GM12878 (cell line): Measurements from ENCODE around the gene GABPB2. TPM values are rescaled to one million over a fixed set of nuclear protein-coding genes. Genes with fewer than 3 reads are reported as not detected.

Experiments
- ATAC-seq: fragments of 200-7000 bp; cut with Tn5 transposase; 3 replicates; pipeline ENCODE4 v1.9.1; 2020; ENCODE audit warnings: mild to moderate bottlenecking, moderate library complexity
- BruUV-seq: library from RNA; stranded (reverse); fragments of 400-500 nt; replicated peaks from 2 replicates; lab custom pipeline; 2021; lab: Mats Ljungman, UMichigan
- CTCF ChIA-PET: fragments of 300-600 bp; sonication (Branson Sonifier 250); formaldehyde crosslinking; extraction: SDS; loops from one replicate; lab custom pipeline; 2021; ENCODE audit warnings: inconsistent platforms; lab: Yijun Ruan, JAX
- POLR2A ChIA-PET: fragments of 350-600 bp; formaldehyde crosslinking; extraction: SDS; loops from one replicate; lab custom pipeline; 2021; ENCODE audit warnings: inconsistent platforms; lab: Charles Lee
- RAD21 ChIA-PET: fragments of 300-600 bp; sonication (Branson Sonifier 250); formaldehyde crosslinking; loops from one replicate; lab custom pipeline; 2023; ENCODE audit warnings: antibody characterized with exemption; ENCODE audit not compliant: unreplicated experiment; lab: Charles Lee
- SMC1A ChIA-PET: fragments of 300-600 bp; sonication (Branson Sonifier 250); formaldehyde crosslinking; loops from one replicate; lab custom pipeline; 2023; ENCODE audit not compliant: unreplicated experiment, uncharacterized antibody; lab: Charles Lee
- DNase-seq: peaks from one replicate; pipeline ENCODE4 v3.0.0-alpha.2; 2011; ENCODE audit warnings: low read depth, low spot score
- FAIRE-seq: peaks from 3 replicates; lab custom pipeline; 2011; peaks lifted over from hg19 to GRCh38; lab: Jason Lieb, UNC
- H2AFZ ChIP-seq: 2 replicates; pipeline ENCODE4 v1.6.0; 2011; ENCODE audit warnings: low read depth, low read length, control low read depth; ENCODE audit not compliant: control insufficient read depth
- H3K27ac ChIP-seq: 2 replicates; pipeline ENCODE4 v1.5.1; 2011; ENCODE audit warnings: control low read depth; ENCODE audit not compliant: control insufficient read depth, insufficient read depth
- H3K27me3 ChIP-seq, 2 experiments: replicated peaks in 1 of 2; 2 replicates each; pipeline versions ENCODE4 v1.6.0 to v1.6.1; 2011; ENCODE audit warnings: low read length in 1 of 2; ENCODE audit not compliant: control insufficient read depth in 2 of 2, insufficient read depth in 2 of 2
- H3K36me3 ChIP-seq, 2 experiments: 2 replicates each; pipeline ENCODE4 v1.5.1; 2011; ENCODE audit warnings: low read length in 1 of 2; ENCODE audit not compliant: control insufficient read depth in 2 of 2, insufficient read depth in 2 of 2
- H3K4me1 ChIP-seq: 2 replicates; pipeline ENCODE4 v1.6.1; 2011; ENCODE audit warnings: mild to moderate bottlenecking, low read length, moderate library complexity, mixed read lengths; ENCODE audit not compliant: control insufficient read depth, insufficient read depth
- H3K4me2 ChIP-seq: 2 replicates; pipeline ENCODE4 v1.6.0; 2011; ENCODE audit warnings: control low read depth; ENCODE audit not compliant: control insufficient read depth, insufficient read depth
- H3K4me3 ChIP-seq: fragments of 200-600 bp; sonication (generic); 2 replicates; pipeline ENCODE4 v1.5.1; 2016
- H3K79me2 ChIP-seq: 2 replicates; pipeline ENCODE4 v1.6.0; 2011; ENCODE audit warnings: low read length; ENCODE audit not compliant: control insufficient read depth, insufficient read depth
- H3K9ac ChIP-seq: 2 replicates; pipeline ENCODE4 v1.8.0; 2011; ENCODE audit warnings: low read length, control low read depth, mixed read lengths; ENCODE audit not compliant: control insufficient read depth, insufficient read depth
- H3K9me3 ChIP-seq: replicated peaks from 3 replicates; pipeline ENCODE4 v1.5.1; 2011; ENCODE audit warnings: mild to moderate bottlenecking, low read length; ENCODE audit not compliant: control insufficient read depth, insufficient read depth
- H4K20me1 ChIP-seq: 2 replicates; pipeline ENCODE4 v1.6.0; 2011; ENCODE audit not compliant: control insufficient read depth, insufficient read depth
- EGR1 ChIP-seq, 2 experiments: IDR thresholded peaks; 1 replicate in 1 of 2; 2 replicates in 1 of 2; pipeline ENCODE4 v1.6.1; 2011 to 2012; ENCODE audit warnings: low read depth in 2 of 2, low read length in 2 of 2, borderline replicate concordance in 1 of 2, mild to moderate bottlenecking in 1 of 2, moderate library complexity in 1 of 2
- FOXM1 ChIP-seq: IDR thresholded peaks from 2 replicates; pipeline ENCODE4 v1.6.1; 2012; ENCODE audit warnings: low read depth, mild to moderate bottlenecking, inconsistent platforms, low read length, moderate library complexity
- MTA2 ChIP-seq: fragments of 450-650 bp; IDR thresholded peaks from 2 replicates; pipeline ENCODE4 v1.6.1; 2016; ENCODE audit warnings: low read depth, mild to moderate bottlenecking, moderate library complexity
- SIX5 ChIP-seq: IDR thresholded peaks from 2 replicates; pipeline ENCODE4 v1.6.1; 2011; ENCODE audit warnings: mild to moderate bottlenecking, low read depth, low read length, moderate library complexity; ENCODE audit not compliant: severe bottlenecking
- SMAD1 ChIP-seq: fragments of 450-650 bp; IDR thresholded peaks from 2 replicates; pipeline ENCODE4 v1.6.1; 2018; ENCODE audit warnings: mild to moderate bottlenecking, low read depth; ENCODE audit not compliant: partially characterized antibody
- ZNF217 ChIP-seq: fragments of 450-650 bp; IDR thresholded peaks from 2 replicates; pipeline ENCODE4 v1.6.1; 2017; ENCODE audit warnings: antibody characterized with exemption, mild to moderate bottlenecking
- WGBS: methylation state at CpG from one replicate; pipeline ENCODE4 v1.1.6; 2016; ENCODE audit warnings: low lambda C conversion rate; ENCODE audit not compliant: insufficient replicate concordance, insufficient coverage; ENCODE audit errors: missing lambda C conversion rate; 5-methylcytosine and 5-hydroxymethylcytosine counted together
- in situ Hi-C: fragments of 300-500 bp; cut with MboI; formaldehyde crosslinking; loops from 9 replicates; pipeline ENCODE4 v1.14.3; 2018; ENCODE audit warnings: mixed read lengths
- intact Hi-C: fragments of 100-400 bp; cut with micrococcal nuclease; formaldehyde crosslinking; loops from one replicate; pipeline ENCODE4 v1.14.2; 2022; ENCODE audit not compliant: unreplicated experiment
- polyA plus RNA-seq, 11 experiments: library from polyadenylated mRNA; depleted of rRNA in 4 of 11; unstranded in 6 of 11; stranded (reverse) in 5 of 11; fragments of >200 nt; fragmentation: Nextera tagmentation in 4 of 11; fragmentation: Illumina TruSeq in 1 of 11; extraction: Ambion mirVana in 4 of 11; extraction: Trizol in 1 of 11; gene quantifications; 1 replicate in 1 of 11; 2 replicates in 10 of 11; pipeline versions ENCODE4 v1.2.1 to v1.2.3, GENCODE V29; 2011 to 2016; ENCODE audit warnings: inconsistent platforms in 2 of 11, missing spikeins in 2 of 11, low read depth in 1 of 11
- total RNA-seq, 4 experiments: library from RNA; depleted of rRNA in 3 of 4; stranded (reverse); fragments of >200 nt in 3 of 4; fragmentation: Illumina TruSeq in 1 of 4; extraction: Trizol in 1 of 4; gene quantifications; 2 replicates each; pipeline versions ENCODE4 v1.2.1 to v1.2.3, GENCODE V29; 2013 to 2021
- TF ChIP-seq, protein P1 (sequence below): fragments of 450-650 bp; formaldehyde crosslinking; IDR thresholded peaks from 2 replicates; pipeline ENCODE4 v1.4.0; 2022; ENCODE audit warnings: mild to moderate bottlenecking, moderate library complexity
- TF ChIP-seq, protein P2 (sequence below): IDR thresholded peaks from 2 replicates; pipeline ENCODE4 v1.6.1; 2011; ENCODE audit warnings: borderline replicate concordance, low read depth, mild to moderate bottlenecking, moderate library complexity, mixed read lengths, low read length; ENCODE audit not compliant: insufficient read depth; ENCODE audit errors: extremely low read length
- TF ChIP-seq, protein P3 (sequence below): fragments of 450-650 bp; IDR thresholded peaks from 2 replicates; pipeline ENCODE4 v1.6.1; 2016; ENCODE audit warnings: mild to moderate bottlenecking, moderate library complexity, borderline replicate concordance
- TF ChIP-seq, protein P4 (sequence below), 3 experiments: IDR thresholded peaks in 2 of 3; conservative IDR thresholded peaks in 1 of 3; 2 replicates each; pipeline ENCODE4 v1.5.1; 2011; ENCODE audit warnings: low read depth in 3 of 3, low read length in 3 of 3, mild to moderate bottlenecking in 3 of 3, control low read depth in 2 of 3, moderate library complexity in 2 of 3, inconsistent platforms in 1 of 3, mixed read lengths in 1 of 3; ENCODE audit not compliant: control insufficient read depth in 2 of 3, insufficient read depth in 1 of 3; ENCODE audit errors: extremely low read depth in 1 of 3

Gene GABPB2
- total and polyA plus RNA-seq, 10 of the 15 experiments (the other 5 are each of a cell fraction or from before 2014, with no cell fraction given): 2.3 to 10.5 (median 6.9) TPM

DNA sequence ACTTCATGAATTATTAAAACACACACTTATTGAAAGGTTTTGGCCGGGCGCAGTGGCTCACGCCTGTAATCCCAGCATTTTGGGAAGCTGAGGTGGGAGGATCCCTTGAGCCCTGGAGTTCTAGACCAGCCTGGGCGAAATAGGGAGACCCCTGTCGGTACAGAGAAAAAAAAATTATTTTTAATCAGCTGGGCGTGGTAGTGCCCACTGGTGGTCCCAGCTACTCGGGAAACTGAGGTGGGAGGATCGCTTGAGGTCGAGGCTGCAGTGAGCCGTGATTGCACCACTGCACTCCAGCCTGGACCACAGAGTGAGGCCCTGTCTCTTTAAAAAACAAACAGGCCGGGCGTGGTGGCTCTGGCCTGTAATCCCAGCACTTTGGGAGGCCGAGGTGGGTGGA lies 1.7 kb downstream of the GABPB2 start:
- DNase-seq: no peak
- SMC1A ChIA-PET: interaction anchor here (1.0 to 3.2 kb wide), 3 partner anchors 11 to 27 kb away, joined by 3 to 22 read pairs (median 9); partner anchors contain the start of gene MLLT11
- CTCF ChIA-PET: interaction anchor here (0.6 to 4.2 kb wide), 8 partner anchors 10 to 1078 kb away, joined by 5 to 26 read pairs (median 9); partner anchors contain the start of genes C1orf56, MLLT11 and TNFAIP8L2
- in situ Hi-C loops: no loop called here
- FAIRE-seq: no peak
- no TSS peak for BruUV-seq
- Histone ChIP-seq H3K4me1 (peaks cover 8% of the 10 kb centered on the region), H3K79me2 (peaks cover 10% of the 10 kb centered on the region), H2AFZ (no peak overlapping the region), H3K4me3 (no peak overlapping the region), H3K27me3 (no peaks in the 10 kb centered on the region), H4K20me1 (no peaks in the 10 kb centered on the region), H3K9me3 (no peaks in the 10 kb centered on the region), H3K9ac (no peak overlapping the region), H3K27ac (no peak overlapping the region), H3K4me2 (no peak overlapping the region), H3K36me3 (no peaks in the 10 kb centered on the region)
- intact Hi-C loops: no loop called here
- POLR2A ChIA-PET: interaction anchor here (0.6 to 1.5 kb wide), 4 partner anchors 14 to 84 kb away, joined by 3 to 6 read pairs (median 4); partner anchors contain the start of gene TNFAIP8L2
- no peak for ATAC-seq
- WGBS: 77% methylated on average over 13 of the region's 13 CpGs
- RAD21 ChIA-PET: interaction anchor here (2.6 kb wide), 1 partner anchor 84 kb away, joined by 26 read pairs; the partner anchor contains the start of gene TNFAIP8L2
- TF ChIP-seq SIX5: no peak
- TF ChIP-seq, protein P1, sequence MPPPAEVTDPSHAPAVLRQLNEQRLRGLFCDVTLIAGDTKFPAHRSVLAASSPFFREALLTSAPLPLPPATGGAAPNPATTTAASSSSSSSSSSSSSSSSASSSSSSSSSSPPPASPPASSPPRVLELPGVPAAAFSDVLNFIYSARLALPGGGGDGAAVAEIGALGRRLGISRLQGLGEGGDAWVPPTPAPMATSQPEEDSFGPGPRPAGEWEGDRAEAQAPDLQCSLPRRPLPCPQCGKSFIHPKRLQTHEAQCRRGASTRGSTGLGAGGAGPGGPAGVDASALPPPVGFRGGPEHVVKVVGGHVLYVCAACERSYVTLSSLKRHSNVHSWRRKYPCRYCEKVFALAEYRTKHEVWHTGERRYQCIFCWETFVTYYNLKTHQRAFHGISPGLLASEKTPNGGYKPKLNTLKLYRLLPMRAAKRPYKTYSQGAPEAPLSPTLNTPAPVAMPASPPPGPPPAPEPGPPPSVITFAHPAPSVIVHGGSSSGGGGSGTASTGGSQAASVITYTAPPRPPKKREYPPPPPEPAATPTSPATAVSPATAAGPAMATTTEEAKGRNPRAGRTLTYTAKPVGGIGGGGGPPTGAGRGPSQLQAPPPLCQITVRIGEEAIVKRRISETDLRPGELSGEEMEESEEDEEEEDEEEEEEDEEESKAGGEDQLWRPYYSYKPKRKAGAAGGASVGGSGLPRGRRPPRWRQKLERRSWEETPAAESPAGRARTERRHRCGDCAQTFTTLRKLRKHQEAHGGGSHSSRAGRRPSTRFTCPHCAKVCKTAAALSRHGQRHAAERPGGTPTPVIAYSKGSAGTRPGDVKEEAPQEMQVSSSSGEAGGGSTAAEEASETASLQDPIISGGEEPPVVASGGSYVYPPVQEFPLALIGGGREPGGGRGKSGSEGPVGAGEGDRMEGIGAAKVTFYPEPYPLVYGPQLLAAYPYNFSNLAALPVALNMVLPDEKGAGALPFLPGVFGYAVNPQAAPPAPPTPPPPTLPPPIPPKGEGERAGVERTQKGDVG (CRISPR knock-in tag): no peak
- TF ChIP-seq, protein P2, sequence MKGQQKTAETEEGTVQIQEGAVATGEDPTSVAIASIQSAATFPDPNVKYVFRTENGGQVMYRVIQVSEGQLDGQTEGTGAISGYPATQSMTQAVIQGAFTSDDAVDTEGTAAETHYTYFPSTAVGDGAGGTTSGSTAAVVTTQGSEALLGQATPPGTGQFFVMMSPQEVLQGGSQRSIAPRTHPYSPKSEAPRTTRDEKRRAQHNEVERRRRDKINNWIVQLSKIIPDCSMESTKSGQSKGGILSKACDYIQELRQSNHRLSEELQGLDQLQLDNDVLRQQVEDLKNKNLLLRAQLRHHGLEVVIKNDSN: no peak
- TF ChIP-seq, protein P3, sequence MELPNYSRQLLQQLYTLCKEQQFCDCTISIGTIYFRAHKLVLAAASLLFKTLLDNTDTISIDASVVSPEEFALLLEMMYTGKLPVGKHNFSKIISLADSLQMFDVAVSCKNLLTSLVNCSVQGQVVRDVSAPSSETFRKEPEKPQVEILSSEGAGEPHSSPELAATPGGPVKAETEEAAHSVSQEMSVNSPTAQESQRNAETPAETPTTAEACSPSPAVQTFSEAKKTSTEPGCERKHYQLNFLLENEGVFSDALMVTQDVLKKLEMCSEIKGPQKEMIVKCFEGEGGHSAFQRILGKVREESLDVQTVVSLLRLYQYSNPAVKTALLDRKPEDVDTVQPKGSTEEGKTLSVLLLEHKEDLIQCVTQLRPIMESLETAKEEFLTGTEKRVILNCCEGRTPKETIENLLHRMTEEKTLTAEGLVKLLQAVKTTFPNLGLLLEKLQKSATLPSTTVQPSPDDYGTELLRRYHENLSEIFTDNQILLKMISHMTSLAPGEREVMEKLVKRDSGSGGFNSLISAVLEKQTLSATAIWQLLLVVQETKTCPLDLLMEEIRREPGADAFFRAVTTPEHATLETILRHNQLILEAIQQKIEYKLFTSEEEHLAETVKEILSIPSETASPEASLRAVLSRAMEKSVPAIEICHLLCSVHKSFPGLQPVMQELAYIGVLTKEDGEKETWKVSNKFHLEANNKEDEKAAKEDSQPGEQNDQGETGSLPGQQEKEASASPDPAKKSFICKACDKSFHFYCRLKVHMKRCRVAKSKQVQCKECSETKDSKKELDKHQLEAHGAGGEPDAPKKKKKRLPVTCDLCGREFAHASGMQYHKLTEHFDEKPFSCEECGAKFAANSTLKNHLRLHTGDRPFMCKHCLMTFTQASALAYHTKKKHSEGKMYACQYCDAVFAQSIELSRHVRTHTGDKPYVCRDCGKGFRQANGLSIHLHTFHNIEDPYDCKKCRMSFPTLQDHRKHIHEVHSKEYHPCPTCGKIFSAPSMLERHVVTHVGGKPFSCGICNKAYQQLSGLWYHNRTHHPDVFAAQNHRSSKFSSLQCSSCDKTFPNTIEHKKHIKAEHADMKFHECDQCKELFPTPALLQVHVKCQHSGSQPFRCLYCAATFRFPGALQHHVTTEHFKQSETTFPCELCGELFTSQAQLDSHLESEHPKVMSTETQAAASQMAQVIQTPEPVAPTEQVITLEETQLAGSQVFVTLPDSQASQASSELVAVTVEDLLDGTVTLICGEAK: no peak
- TF ChIP-seq FOXM1: no peak
- TF ChIP-seq EGR1 (IDR thresholded peaks at IDR 0.05; ENCODE audit: borderline replicate concordance in 1 of 2, low read depth in 2 of 2, low read length in 2 of 2): no peak
- TF ChIP-seq, protein P4, sequence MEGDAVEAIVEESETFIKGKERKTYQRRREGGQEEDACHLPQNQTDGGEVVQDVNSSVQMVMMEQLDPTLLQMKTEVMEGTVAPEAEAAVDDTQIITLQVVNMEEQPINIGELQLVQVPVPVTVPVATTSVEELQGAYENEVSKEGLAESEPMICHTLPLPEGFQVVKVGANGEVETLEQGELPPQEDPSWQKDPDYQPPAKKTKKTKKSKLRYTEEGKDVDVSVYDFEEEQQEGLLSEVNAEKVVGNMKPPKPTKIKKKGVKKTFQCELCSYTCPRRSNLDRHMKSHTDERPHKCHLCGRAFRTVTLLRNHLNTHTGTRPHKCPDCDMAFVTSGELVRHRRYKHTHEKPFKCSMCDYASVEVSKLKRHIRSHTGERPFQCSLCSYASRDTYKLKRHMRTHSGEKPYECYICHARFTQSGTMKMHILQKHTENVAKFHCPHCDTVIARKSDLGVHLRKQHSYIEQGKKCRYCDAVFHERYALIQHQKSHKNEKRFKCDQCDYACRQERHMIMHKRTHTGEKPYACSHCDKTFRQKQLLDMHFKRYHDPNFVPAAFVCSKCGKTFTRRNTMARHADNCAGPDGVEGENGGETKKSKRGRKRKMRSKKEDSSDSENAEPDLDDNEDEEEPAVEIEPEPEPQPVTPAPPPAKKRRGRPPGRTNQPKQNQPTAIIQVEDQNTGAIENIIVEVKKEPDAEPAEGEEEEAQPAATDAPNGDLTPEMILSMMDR (IDR thresholded peaks at IDR 0.05 in 2 of 3, conservative IDR thresholded peaks at IDR 0.05 in 1 of 3; ENCODE audit: control insufficient read depth in 2 of 3, extremely low read depth in 1 of 3, insufficient read depth in 1 of 3, low read depth in 3 of 3, low read length in 3 of 3): no peak
- no peak for TF ChIP-seq MTA2
- no peak for TF ChIP-seq SMAD1
- TF ChIP-seq ZNF217: no peak
